ENCODE data around the gene TOM1L2.

TOM1L2 gene

DNA sequence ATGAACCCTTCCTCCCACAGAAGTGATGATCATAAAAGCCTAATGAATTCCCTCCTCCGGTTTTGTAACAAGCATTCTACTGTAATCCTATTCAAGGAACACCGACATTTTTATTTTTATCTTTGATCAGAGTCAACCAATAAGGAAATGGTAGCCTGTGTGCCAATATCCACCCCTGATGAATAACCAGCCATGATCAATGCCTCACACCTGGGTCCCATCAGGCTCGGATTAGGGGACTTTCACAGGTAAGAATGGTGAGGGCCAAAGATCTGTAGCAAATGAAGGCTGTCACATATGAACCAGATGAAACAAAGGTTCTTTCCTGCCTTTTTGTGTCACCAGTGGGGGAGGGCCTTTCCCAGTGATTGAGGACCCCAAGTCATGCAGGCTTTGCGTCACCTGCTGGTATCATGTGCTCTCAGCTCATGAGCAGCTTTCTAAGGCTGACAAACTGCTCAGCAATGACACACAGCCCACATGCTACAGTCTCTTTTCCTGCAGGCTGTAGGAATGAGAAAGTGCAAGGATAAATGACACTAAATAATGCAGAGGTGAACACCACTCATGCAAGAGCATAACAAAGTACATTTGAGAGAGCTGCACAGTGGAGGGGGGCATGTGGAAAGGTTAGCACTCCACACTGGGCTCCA is 34.9 kb downstream of the TOM1L2 start:
- TF ChIP-seq CTCF (IDR thresholded peaks at IDR 0.05) = no peak
- Histone ChIP-seq H3K4me3 (ENCODE audit: low read depth in 1 of 2, low read length in 1 of 2) (no peak overlapping the region), H3K27ac (no peak overlapping the region), H3K9me3 (no peaks in the 10 kb centered on the region), H3K36me3 (no peaks in the 10 kb centered on the region), H3K27me3 (no peaks in the 10 kb centered on the region), H3K4me1 (ENCODE audit: control insufficient read depth in 1 of 2, insufficient read depth in 1 of 2, low read depth in 1 of 2, low read length in 1 of 2) (peaks cover 0 to 13% of the 10 kb centered on the region in 2 experiments)

- H3K4me3 ChIP-seq (ENCODE audit: low read depth in 1 of 2, low read length in 1 of 2) = no peak overlapping the region
- peaks cover 0 to 13% of the 10 kb centered on the region in 2 experiments for H3K4me1 ChIP-seq (ENCODE audit: control insufficient read depth in 1 of 2, insufficient read depth in 1 of 2, low read depth in 1 of 2, low read length in 1 of 2)
- H3K27me3 ChIP-seq = no peaks in the 10 kb centered on the region
- no peaks in the 10 kb centered on the region for H3K9me3 ChIP-seq
- no peak for TF ChIP-seq CTCF (IDR thresholded peaks at IDR 0.05)
- H3K36me3 ChIP-seq = no peaks in the 10 kb centered on the region
- H3K27ac ChIP-seq = no peak overlapping the region
These were observed 36.6 kb downstream of the TOM1L2 start for GRCh38 chr17:17935321-17936271.

- Histone ChIP-seq H3K4me1 (ENCODE audit: control insufficient read depth in 1 of 2, insufficient read depth in 1 of 2, low read depth in 1 of 2, low read length in 1 of 2) (peaks cover 0 to 13% of the 10 kb centered on the region in 2 experiments), H3K4me3 (ENCODE audit: low read depth in 1 of 2, low read length in 1 of 2) (no peak overlapping the region), H3K36me3 (no peaks in the 10 kb centered on the region), H3K27me3 (no peaks in the 10 kb centered on the region), H3K9me3 (no peaks in the 10 kb centered on the region), H3K27ac (no peak overlapping the region)
- TF ChIP-seq CTCF (IDR thresholded peaks at IDR 0.05) = no peak
These were observed 37.4 kb downstream of the TOM1L2 start for GRCh38 chr17:17934806-17935205.

DNA sequence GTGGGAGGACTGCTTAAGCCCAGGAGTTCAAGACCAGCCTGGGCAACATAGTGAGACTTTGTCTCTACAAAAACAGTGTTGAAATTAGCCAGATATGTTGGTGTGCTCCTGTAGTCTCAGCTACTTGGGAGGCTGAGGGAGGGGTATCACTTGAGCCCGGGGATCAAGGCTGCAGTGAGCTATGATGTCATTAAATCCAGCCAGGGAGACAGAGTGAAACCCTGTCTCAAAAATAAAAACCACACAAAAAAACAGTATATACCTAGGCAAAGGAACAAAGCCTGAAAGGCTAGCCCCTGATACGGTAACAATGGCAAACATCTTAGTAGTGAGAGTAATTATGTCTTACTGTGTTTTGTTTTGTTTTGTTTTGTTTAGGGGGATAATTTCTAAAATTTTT is 38.0 kb downstream of the TOM1L2 start:
- Histone ChIP-seq H3K9me3 (no peaks in the 10 kb centered on the region), H3K27me3 (no peaks in the 10 kb centered on the region), H3K36me3 (no peaks in the 10 kb centered on the region), H3K4me3 (ENCODE audit: low read depth in 1 of 2, low read length in 1 of 2) (no peak overlapping the region), H3K4me1 (ENCODE audit: control insufficient read depth in 1 of 2, insufficient read depth in 1 of 2, low read depth in 1 of 2, low read length in 1 of 2) (peaks cover 0 to 13% of the 10 kb centered on the region in 2 experiments), H3K27ac (no peak overlapping the region)
- no peak for TF ChIP-seq CTCF (IDR thresholded peaks at IDR 0.05)

DNA sequence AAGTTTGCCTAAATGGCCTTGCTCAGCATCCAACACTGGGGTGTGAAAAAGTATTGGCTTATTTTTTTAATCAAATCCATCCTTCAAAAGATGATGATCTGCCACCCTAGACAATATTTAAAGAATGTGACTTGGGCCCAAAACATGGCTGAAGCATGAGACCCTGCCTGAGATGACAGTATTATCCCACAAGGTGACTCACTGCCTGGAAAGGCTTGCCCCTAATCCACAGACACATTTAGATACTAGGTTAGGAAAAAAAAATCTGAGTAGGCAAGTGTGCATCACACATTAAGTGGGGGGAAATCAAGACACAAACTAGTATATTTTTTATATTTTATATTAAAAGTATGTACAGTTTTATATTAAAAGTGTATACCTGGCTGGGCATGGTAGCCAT is 38.4 kb downstream of the TOM1L2 start:
- no peaks in the 10 kb centered on the region for H3K27me3 ChIP-seq

More for the DNA sequence above, 38.4 kb downstream of the TOM1L2 start:
- Histone ChIP-seq H3K36me3 (no peaks in the 10 kb centered on the region), H3K4me3 (ENCODE audit: low read depth in 1 of 2, low read length in 1 of 2) (no peak overlapping the region), H3K27ac (no peak overlapping the region), H3K4me1 (ENCODE audit: control insufficient read depth in 1 of 2, insufficient read depth in 1 of 2, low read depth in 1 of 2, low read length in 1 of 2) (peaks cover 0 to 13% of the 10 kb centered on the region in 2 experiments), H3K9me3 (no peaks in the 10 kb centered on the region)
- no peak for TF ChIP-seq CTCF (IDR thresholded peaks at IDR 0.05)
